Measurements from ENCODE around the gene TMEM132D.

Gene TMEM132D

GRCh38 chr12:129700036-129700435 is 203.8 kb downstream of the TMEM132D start:
- no peaks in the 10 kb centered on the region for H3K9me3 ChIP-seq (ENCODE audit: control insufficient read depth, insufficient read depth, low read length)
- H3K27me3 ChIP-seq (ENCODE audit: control insufficient read depth, insufficient read depth, low read length): no peaks in the 10 kb centered on the region
- no peak overlapping the region for H3K27ac ChIP-seq (ENCODE audit: low read depth, low read length)
- H3K36me3 ChIP-seq (ENCODE audit: control insufficient read depth, insufficient read depth, low read length): no peaks in the 10 kb centered on the region
- no peak overlapping the region for H3K9ac ChIP-seq (ENCODE audit: low read depth, low read length)
- H3K4me1 ChIP-seq (ENCODE audit: control insufficient read depth, insufficient read depth, low read length): peaks cover 15% of the 10 kb centered on the region
- no peak overlapping the region for H3K4me3 ChIP-seq (ENCODE audit: low read depth, low read length)

- Histone ChIP-seq H3K4me3 (ENCODE audit: low read depth, low read length) (no peak overlapping the region), H3K27me3 (ENCODE audit: control insufficient read depth, insufficient read depth, low read length) (no peaks in the 10 kb centered on the region), H3K9ac (ENCODE audit: low read depth, low read length) (no peak overlapping the region), H3K36me3 (ENCODE audit: control insufficient read depth, insufficient read depth, low read length) (no peaks in the 10 kb centered on the region), H3K4me1 (ENCODE audit: control insufficient read depth, insufficient read depth, low read length) (peaks cover 8% of the 10 kb centered on the region; the same call in 1 of the 2 replicates), H3K9me3 (ENCODE audit: control insufficient read depth, insufficient read depth, low read length) (no peaks in the 10 kb centered on the region), H3K27ac (ENCODE audit: low read depth, low read length) (no peak overlapping the region)
Observed at GRCh38 chr12:129696926-129697325, 206.9 kb downstream of the TMEM132D start.

- Histone ChIP-seq H3K9ac (ENCODE audit: low read depth, low read length) (no peak overlapping the region), H3K27me3 (ENCODE audit: control insufficient read depth, insufficient read depth, low read length) (no peaks in the 10 kb centered on the region), H3K27ac (ENCODE audit: low read depth, low read length) (no peak overlapping the region), H3K4me3 (ENCODE audit: low read depth, low read length) (no peak overlapping the region), H3K9me3 (ENCODE audit: control insufficient read depth, insufficient read depth, low read length) (no peaks in the 10 kb centered on the region), H3K4me1 (ENCODE audit: control insufficient read depth, insufficient read depth, low read length) (peaks cover 8% of the 10 kb centered on the region; the same call in 1 of the 2 replicates), H3K36me3 (ENCODE audit: control insufficient read depth, insufficient read depth, low read length) (no peaks in the 10 kb centered on the region)
Observed at GRCh38 chr12:129696405-129696804, 207.4 kb downstream of the TMEM132D start.

GRCh38 chr12:129693731-129694130 is 210.1 kb downstream of the TMEM132D start:
- Histone ChIP-seq H3K27ac (ENCODE audit: low read depth, low read length) (no peak overlapping the region), H3K36me3 (ENCODE audit: control insufficient read depth, insufficient read depth, low read length) (no peaks in the 10 kb centered on the region), H3K4me3 (ENCODE audit: low read depth, low read length) (no peak overlapping the region), H3K9ac (ENCODE audit: low read depth, low read length) (no peak overlapping the region), H3K9me3 (ENCODE audit: control insufficient read depth, insufficient read depth, low read length) (peaks cover 11% of the 10 kb centered on the region; the same call in 1 of the 2 replicates), H3K27me3 (ENCODE audit: control insufficient read depth, insufficient read depth, low read length) (no peaks in the 10 kb centered on the region), H3K4me1 (ENCODE audit: control insufficient read depth, insufficient read depth, low read length) (peaks cover 8% of the 10 kb centered on the region; the same call in 1 of the 2 replicates)

- Histone ChIP-seq H3K4me1 (ENCODE audit: control insufficient read depth, insufficient read depth, low read length) (no peaks in the 10 kb centered on the region), H3K9me3 (ENCODE audit: control insufficient read depth, insufficient read depth, low read length) (peaks cover 24% of the 10 kb centered on the region), H3K4me3 (ENCODE audit: low read depth, low read length) (no peak overlapping the region), H3K9ac (ENCODE audit: low read depth, low read length) (no peak overlapping the region), H3K36me3 (ENCODE audit: control insufficient read depth, insufficient read depth, low read length) (no peaks in the 10 kb centered on the region), H3K27ac (ENCODE audit: low read depth, low read length) (no peak overlapping the region), H3K27me3 (ENCODE audit: control insufficient read depth, insufficient read depth, low read length) (no peaks in the 10 kb centered on the region)
Observed at GRCh38 chr12:129687731-129688130, 216.1 kb downstream of the TMEM132D start.

- H3K27ac ChIP-seq (ENCODE audit: low read depth, low read length): no peak overlapping the region
- no peaks in the 10 kb centered on the region for H3K27me3 ChIP-seq (ENCODE audit: control insufficient read depth, insufficient read depth, low read length)
- no peak overlapping the region for H3K9ac ChIP-seq (ENCODE audit: low read depth, low read length)
- peaks cover 15% of the 10 kb centered on the region for H3K9me3 ChIP-seq (ENCODE audit: control insufficient read depth, insufficient read depth, low read length)
- H3K4me1 ChIP-seq (ENCODE audit: control insufficient read depth, insufficient read depth, low read length): no peaks in the 10 kb centered on the region
- peaks cover 5% of the 10 kb centered on the region; the same call in 1 of the 2 replicates for H3K36me3 ChIP-seq (ENCODE audit: control insufficient read depth, insufficient read depth, low read length)
- no peak overlapping the region for H3K4me3 ChIP-seq (ENCODE audit: low read depth, low read length)
Observed at GRCh38 chr12:129681830-129682229, 222.0 kb downstream of the TMEM132D start.

- peaks cover 15% of the 10 kb centered on the region for H3K9me3 ChIP-seq (ENCODE audit: control insufficient read depth, insufficient read depth, low read length)
- H3K27me3 ChIP-seq (ENCODE audit: control insufficient read depth, insufficient read depth, low read length): no peaks in the 10 kb centered on the region
- no peak overlapping the region for H3K27ac ChIP-seq (ENCODE audit: low read depth, low read length)
- peaks cover 5% of the 10 kb centered on the region; the same call in 1 of the 2 replicates for H3K36me3 ChIP-seq (ENCODE audit: control insufficient read depth, insufficient read depth, low read length)
- H3K4me1 ChIP-seq (ENCODE audit: control insufficient read depth, insufficient read depth, low read length): no peaks in the 10 kb centered on the region
- H3K9ac ChIP-seq (ENCODE audit: low read depth, low read length): no peak overlapping the region
- no peak overlapping the region for H3K4me3 ChIP-seq (ENCODE audit: low read depth, low read length)
Observed at GRCh38 chr12:129681151-129681550, 222.7 kb downstream of the TMEM132D start.

GRCh38 chr12:129676411-129676810 is 227.4 kb downstream of the TMEM132D start:
- Histone ChIP-seq H3K27me3 (ENCODE audit: control insufficient read depth, insufficient read depth, low read length) (no peaks in the 10 kb centered on the region), H3K27ac (ENCODE audit: low read depth, low read length) (no peak overlapping the region), H3K4me3 (ENCODE audit: low read depth, low read length) (no peak overlapping the region), H3K9ac (ENCODE audit: low read depth, low read length) (no peak overlapping the region), H3K4me1 (ENCODE audit: control insufficient read depth, insufficient read depth, low read length) (no peaks in the 10 kb centered on the region), H3K9me3 (ENCODE audit: control insufficient read depth, insufficient read depth, low read length) (peaks cover 6% of the 10 kb centered on the region; the same call in 1 of the 2 replicates), H3K36me3 (ENCODE audit: control insufficient read depth, insufficient read depth, low read length) (peaks cover 3% of the 10 kb centered on the region; the same call in 1 of the 2 replicates)

GRCh38 chr12:129675947-129676346 is 227.9 kb downstream of the TMEM132D start:
- Histone ChIP-seq H3K27me3 (ENCODE audit: control insufficient read depth, insufficient read depth, low read length) (no peaks in the 10 kb centered on the region), H3K4me1 (ENCODE audit: control insufficient read depth, insufficient read depth, low read length) (no peaks in the 10 kb centered on the region), H3K36me3 (ENCODE audit: control insufficient read depth, insufficient read depth, low read length) (no peaks in the 10 kb centered on the region), H3K9me3 (ENCODE audit: control insufficient read depth, insufficient read depth, low read length) (peaks cover 1% of the 10 kb centered on the region; the same call in 1 of the 2 replicates), H3K9ac (ENCODE audit: low read depth, low read length) (no peak overlapping the region), H3K4me3 (ENCODE audit: low read depth, low read length) (no peak overlapping the region), H3K27ac (ENCODE audit: low read depth, low read length) (no peak overlapping the region)

- Histone ChIP-seq H3K4me1 (ENCODE audit: control insufficient read depth, insufficient read depth, low read length) (no peaks in the 10 kb centered on the region), H3K9ac (ENCODE audit: low read depth, low read length) (no peak overlapping the region), H3K4me3 (ENCODE audit: low read depth, low read length) (no peak overlapping the region), H3K9me3 (ENCODE audit: control insufficient read depth, insufficient read depth, low read length) (no peaks in the 10 kb centered on the region), H3K27me3 (ENCODE audit: control insufficient read depth, insufficient read depth, low read length) (no peaks in the 10 kb centered on the region), H3K36me3 (ENCODE audit: control insufficient read depth, insufficient read depth, low read length) (no peaks in the 10 kb centered on the region), H3K27ac (ENCODE audit: low read depth, low read length) (no peak overlapping the region)
Observed at GRCh38 chr12:129675496-129675895, 228.3 kb downstream of the TMEM132D start.

GRCh38 chr12:129673806-129674205 is 230.0 kb downstream of the TMEM132D start:
- H3K27ac ChIP-seq (ENCODE audit: low read depth, low read length): no peak overlapping the region
- no peaks in the 10 kb centered on the region for H3K4me1 ChIP-seq (ENCODE audit: control insufficient read depth, insufficient read depth, low read length)
- no peaks in the 10 kb centered on the region for H3K9me3 ChIP-seq (ENCODE audit: control insufficient read depth, insufficient read depth, low read length)
- no peaks in the 10 kb centered on the region for H3K36me3 ChIP-seq (ENCODE audit: control insufficient read depth, insufficient read depth, low read length)
- H3K9ac ChIP-seq (ENCODE audit: low read depth, low read length): no peak overlapping the region
- H3K27me3 ChIP-seq (ENCODE audit: control insufficient read depth, insufficient read depth, low read length): no peaks in the 10 kb centered on the region
- H3K4me3 ChIP-seq (ENCODE audit: low read depth, low read length): no peak overlapping the region

- H3K4me3 ChIP-seq (ENCODE audit: low read depth, low read length): no peak overlapping the region
- no peaks in the 10 kb centered on the region for H3K36me3 ChIP-seq (ENCODE audit: control insufficient read depth, insufficient read depth, low read length)
- no peaks in the 10 kb centered on the region for H3K27me3 ChIP-seq (ENCODE audit: control insufficient read depth, insufficient read depth, low read length)
- no peak overlapping the region for H3K27ac ChIP-seq (ENCODE audit: low read depth, low read length)
- no peaks in the 10 kb centered on the region for H3K4me1 ChIP-seq (ENCODE audit: control insufficient read depth, insufficient read depth, low read length)
- no peaks in the 10 kb centered on the region for H3K9me3 ChIP-seq (ENCODE audit: control insufficient read depth, insufficient read depth, low read length)
- H3K9ac ChIP-seq (ENCODE audit: low read depth, low read length): no peak overlapping the region
Observed at GRCh38 chr12:129672110-129672509, 231.7 kb downstream of the TMEM132D start.
